Fibroblast of lung (primary cell): ENCODE measurements around the gene KLC1. TPM values are rescaled to one million over a fixed set of nuclear protein-coding genes. Genes with fewer than 3 reads are reported as not detected.

ENCODE experiments used
- DNase-seq, 2 donors: peaks; one replicate each; pipeline versions ENCODE4 v3.0.0 to v3.0.0-alpha.2; 2010; ENCODE audit warnings: low read depth in 2 of 2
- H2AFZ ChIP-seq: 2 replicates; pipeline ENCODE4 v1.5.1; 2012; ENCODE audit warnings: low read length, control low read depth, inconsistent platforms
- H3K27ac ChIP-seq: 2 replicates; pipeline ENCODE4 v1.5.1; 2011; ENCODE audit warnings: low read length, control low read depth; ENCODE audit not compliant: insufficient read depth
- H3K27me3 ChIP-seq: 2 replicates; pipeline ENCODE4 v1.5.1; 2011; ENCODE audit warnings: mild to moderate bottlenecking, low read length; ENCODE audit not compliant: control insufficient read depth, insufficient read depth
- H3K36me3 ChIP-seq: 2 replicates; pipeline ENCODE4 v1.5.1; 2011; ENCODE audit warnings: low read length; ENCODE audit not compliant: control insufficient read depth, insufficient read depth
- H3K4me1 ChIP-seq: 2 replicates; pipeline ENCODE4 v1.5.1; 2011; ENCODE audit warnings: low read length; ENCODE audit not compliant: control insufficient read depth, insufficient read depth; ENCODE audit errors: extremely low read depth
- H3K4me2 ChIP-seq: 2 replicates; pipeline ENCODE4 v1.5.1; 2011; ENCODE audit warnings: low read length, control low read depth; ENCODE audit not compliant: insufficient read depth; ENCODE audit errors: extremely low read depth
- H3K4me3 ChIP-seq, 4 experiments: fragments of 200-600 bp in 1 of 4; sonication (generic) in 1 of 4; replicated peaks in 1 of 4; 2 replicates each; pipeline ENCODE4 v1.5.1; 2011 to 2016; ENCODE audit warnings: low read length in 4 of 4, low read depth in 3 of 4, mild to moderate bottlenecking in 3 of 4, control low read depth in 2 of 4, inconsistent platforms in 1 of 4, mixed read lengths in 1 of 4; ENCODE audit not compliant: insufficient read depth in 1 of 4; ENCODE audit errors: control extremely low read depth in 1 of 4
- H3K79me2 ChIP-seq: 2 replicates; pipeline ENCODE4 v1.5.1; 2012; ENCODE audit warnings: mild to moderate bottlenecking, low read length, inconsistent platforms; ENCODE audit not compliant: control insufficient read depth, insufficient read depth
- H3K9ac ChIP-seq: 2 replicates; pipeline ENCODE4 v1.5.1; 2011; ENCODE audit warnings: mild to moderate bottlenecking, low read length, control low read depth; ENCODE audit not compliant: insufficient read depth
- H3K9me3 ChIP-seq: 2 replicates; pipeline ENCODE4 v1.5.1; 2012; ENCODE audit warnings: low read depth, low read length; ENCODE audit not compliant: control insufficient read depth, insufficient read depth
- H4K20me1 ChIP-seq: 2 replicates; pipeline ENCODE4 v1.5.1; 2011; ENCODE audit warnings: low read length; ENCODE audit not compliant: control insufficient read depth, insufficient read depth; ENCODE audit errors: extremely low read depth
- EZH2 ChIP-seq: IDR thresholded peaks from 2 replicates; pipeline ENCODE4 v1.5.1; 2012; ENCODE audit warnings: low read length, control low read depth, mild to moderate bottlenecking; ENCODE audit errors: missing control alignments
- polyA plus RNA-seq, 2 donors: library from polyadenylated mRNA; depleted of rRNA in 1 of 2; stranded (reverse) in 1 of 2; unstranded in 1 of 2; fragments of >200 nt; gene quantifications; 2 replicates each; pipeline ENCODE4 v1.2.1, GENCODE V29; 2011 to 2012; ENCODE audit warnings: missing spikeins in 1 of 2
- total RNA-seq: library from RNA; depleted of rRNA; stranded (reverse); fragments of >200 nt; gene quantifications from 2 replicates; pipeline ENCODE4 v1.2.1, GENCODE V29; 2014
- TF ChIP-seq, protein P1 (sequence below), 2 donors: IDR thresholded peaks in 1 of 2; conservative IDR thresholded peaks in 1 of 2; 1 replicate in 1 of 2; 2 replicates in 1 of 2; pipeline ENCODE4 v1.5.1; 2011 to 2012; ENCODE audit warnings: low read length in 2 of 2, control low read depth in 1 of 2, inconsistent platforms in 1 of 2, low read depth in 1 of 2, mild to moderate bottlenecking in 1 of 2

Gene KLC1
- total and polyA plus RNA-seq, 2 donors (not counting 1 experiment from before 2014, with no cell fraction given) = 180 to 219 TPM

DNA sequence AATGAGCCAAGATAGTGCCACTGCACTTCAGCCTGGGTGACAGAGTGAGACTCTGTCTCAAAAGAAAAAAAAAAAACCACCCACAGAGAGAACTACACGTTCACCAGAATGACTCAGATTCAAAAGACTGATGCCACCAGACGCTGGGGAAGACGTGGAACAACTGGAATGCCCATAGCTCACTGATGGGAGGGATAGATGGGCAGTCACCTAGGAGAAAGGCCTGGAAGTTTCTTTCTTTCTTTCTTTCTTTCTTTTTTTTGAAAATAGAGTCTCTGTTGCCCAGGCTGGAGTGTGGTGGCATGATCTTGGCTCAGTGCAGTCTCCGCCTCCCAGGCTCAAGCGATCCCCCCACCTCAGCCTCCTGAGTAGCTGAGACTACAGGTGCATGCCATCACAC is 10.0 kb upstream of the KLC1 start:
- H3K79me2 ChIP-seq = no peaks in the 10 kb centered on the region
- no peaks in the 10 kb centered on the region for H3K9me3 ChIP-seq
- H4K20me1 ChIP-seq = no peaks in the 10 kb centered on the region
- peaks cover 3% of the 10 kb centered on the region for H3K4me1 ChIP-seq
- TF ChIP-seq, protein P1, sequence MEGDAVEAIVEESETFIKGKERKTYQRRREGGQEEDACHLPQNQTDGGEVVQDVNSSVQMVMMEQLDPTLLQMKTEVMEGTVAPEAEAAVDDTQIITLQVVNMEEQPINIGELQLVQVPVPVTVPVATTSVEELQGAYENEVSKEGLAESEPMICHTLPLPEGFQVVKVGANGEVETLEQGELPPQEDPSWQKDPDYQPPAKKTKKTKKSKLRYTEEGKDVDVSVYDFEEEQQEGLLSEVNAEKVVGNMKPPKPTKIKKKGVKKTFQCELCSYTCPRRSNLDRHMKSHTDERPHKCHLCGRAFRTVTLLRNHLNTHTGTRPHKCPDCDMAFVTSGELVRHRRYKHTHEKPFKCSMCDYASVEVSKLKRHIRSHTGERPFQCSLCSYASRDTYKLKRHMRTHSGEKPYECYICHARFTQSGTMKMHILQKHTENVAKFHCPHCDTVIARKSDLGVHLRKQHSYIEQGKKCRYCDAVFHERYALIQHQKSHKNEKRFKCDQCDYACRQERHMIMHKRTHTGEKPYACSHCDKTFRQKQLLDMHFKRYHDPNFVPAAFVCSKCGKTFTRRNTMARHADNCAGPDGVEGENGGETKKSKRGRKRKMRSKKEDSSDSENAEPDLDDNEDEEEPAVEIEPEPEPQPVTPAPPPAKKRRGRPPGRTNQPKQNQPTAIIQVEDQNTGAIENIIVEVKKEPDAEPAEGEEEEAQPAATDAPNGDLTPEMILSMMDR (conservative IDR thresholded peaks at IDR 0.05 in 1 of 2, IDR thresholded peaks at IDR 0.05 in 1 of 2; ENCODE audit: low read depth in 1 of 2, low read length in 2 of 2) = no peak
- no peak for TF ChIP-seq EZH2
- H3K4me3 ChIP-seq = no peak overlapping the region
- H3K36me3 ChIP-seq = no peaks in the 10 kb centered on the region
- peak in 1 of 2 donors; percentile 55 for DNase-seq
- no peak overlapping the region for H3K4me2 ChIP-seq
- no peak overlapping the region for H3K9ac ChIP-seq
- no peak overlapping the region for H2AFZ ChIP-seq
- H3K27me3 ChIP-seq = no peaks in the 10 kb centered on the region
- H3K27ac ChIP-seq = no peak overlapping the region

DNA sequence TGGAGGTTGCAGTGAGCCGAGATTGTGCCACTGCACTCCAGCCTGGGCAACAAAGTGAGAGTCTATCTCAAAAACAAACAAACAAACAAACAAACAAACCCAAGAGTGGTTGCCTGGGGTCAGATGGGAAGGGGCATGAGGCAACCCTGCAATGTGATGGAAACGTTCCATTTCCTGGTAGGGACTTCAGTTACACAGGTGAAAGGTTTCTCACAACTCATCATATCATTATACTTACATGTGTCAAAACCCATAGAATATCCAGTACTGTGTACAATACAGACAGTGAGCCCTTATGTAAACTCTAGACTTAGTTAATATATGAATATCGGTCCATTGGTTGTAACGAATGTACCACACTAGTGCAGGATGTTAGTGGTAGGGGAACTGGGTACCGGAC is 7.2 kb upstream of the KLC1 start:
- no peak overlapping the region for H3K4me2 ChIP-seq
- no peaks in the 10 kb centered on the region for H4K20me1 ChIP-seq
- H3K27me3 ChIP-seq = no peaks in the 10 kb centered on the region
- H3K9ac ChIP-seq = no peak overlapping the region
- no peak overlapping the region for H3K27ac ChIP-seq
- no peak for DNase-seq
- no peaks in the 10 kb centered on the region for H3K9me3 ChIP-seq
- H3K4me1 ChIP-seq = peaks cover 13% of the 10 kb centered on the region
- no peak overlapping the region for H3K4me3 ChIP-seq
- no peak for TF ChIP-seq EZH2
- TF ChIP-seq, protein P1 (conservative IDR thresholded peaks at IDR 0.05 in 1 of 2, IDR thresholded peaks at IDR 0.05 in 1 of 2; ENCODE audit: low read depth in 1 of 2, low read length in 2 of 2) = no peak
- no peak overlapping the region for H2AFZ ChIP-seq
- no peaks in the 10 kb centered on the region for H3K36me3 ChIP-seq
- H3K79me2 ChIP-seq = no peaks in the 10 kb centered on the region

DNA sequence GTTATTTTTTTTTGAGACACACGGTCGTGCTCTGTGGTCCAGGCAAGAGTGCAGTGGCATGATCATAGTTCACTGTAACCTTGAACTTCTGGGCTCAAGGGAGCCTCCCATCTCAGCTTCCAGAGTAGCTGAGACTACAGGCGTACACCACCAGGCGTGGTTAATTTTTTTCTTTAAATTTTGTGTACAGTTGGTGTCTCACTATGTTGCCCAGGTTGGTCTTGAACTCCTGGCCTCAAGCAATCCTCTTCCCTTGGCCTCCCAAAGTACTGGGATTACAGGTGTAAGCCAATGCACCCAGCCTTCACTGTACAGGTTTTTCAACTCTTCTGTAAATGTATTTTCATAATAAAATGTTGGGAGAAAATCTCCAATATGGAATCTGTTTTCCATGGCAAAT is 5.7 kb upstream of the KLC1 start:
- H3K4me2 ChIP-seq = no peak overlapping the region
- DNase-seq = no peak
- H2AFZ ChIP-seq = no peak overlapping the region

More for the DNA sequence above, 5.7 kb upstream of the KLC1 start:
- Histone ChIP-seq H3K9me3 (no peaks in the 10 kb centered on the region), H3K27ac (no peak overlapping the region), H3K4me1 (peaks cover 21% of the 10 kb centered on the region), H3K9ac (no peak overlapping the region), H3K27me3 (no peaks in the 10 kb centered on the region), H4K20me1 (no peaks in the 10 kb centered on the region), H3K36me3 (no peaks in the 10 kb centered on the region), H3K79me2 (no peaks in the 10 kb centered on the region), H3K4me3 (no peak overlapping the region)
- TF ChIP-seq, protein P1 (conservative IDR thresholded peaks at IDR 0.05 in 1 of 2, IDR thresholded peaks at IDR 0.05 in 1 of 2; ENCODE audit: low read depth in 1 of 2, low read length in 2 of 2) = no peak
- no peak for TF ChIP-seq EZH2
